Measurements from ENCODE around the gene SYNDIG1. TPM values are rescaled to one million over a fixed set of nuclear protein-coding genes. Genes with fewer than 3 reads are reported as not detected.

Gene SYNDIG1
- total RNA-seq, 1 experiment from 2014 or later = not detected

DNA sequence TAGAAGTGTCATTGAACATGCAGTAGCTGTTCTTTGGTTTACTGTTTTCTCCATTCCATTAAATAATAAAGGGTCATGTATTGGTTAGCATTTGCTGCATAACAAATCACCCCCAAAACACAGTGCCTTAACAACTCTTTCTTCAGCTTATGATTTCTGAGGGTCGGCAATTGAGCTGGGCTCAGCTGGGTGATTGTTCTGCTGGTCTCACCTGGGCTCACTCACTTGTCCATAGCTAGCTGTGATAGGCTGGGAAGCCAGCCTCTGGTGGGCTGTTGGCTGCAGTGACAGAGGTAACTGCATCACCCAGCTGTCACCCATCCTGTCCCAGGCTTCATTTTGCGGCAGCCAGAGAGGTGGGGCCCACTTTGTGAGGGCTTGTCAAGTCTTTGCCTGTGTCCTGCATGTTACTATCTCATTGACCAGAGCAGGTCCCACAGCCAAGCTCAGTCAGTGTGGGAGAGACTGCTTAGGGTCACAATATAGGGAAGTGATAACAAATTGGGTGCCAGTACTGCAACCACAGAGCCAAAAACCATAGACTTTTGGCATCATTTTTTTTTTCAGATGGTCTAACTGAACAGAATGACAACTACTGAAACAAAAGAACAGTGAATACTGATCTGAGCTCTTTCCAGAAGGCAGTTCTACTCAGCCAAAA, 76.9 kb downstream of the SYNDIG1 start:
- Histone ChIP-seq H3K27me3 (ENCODE audit: low read length) (no peaks in the 10 kb centered on the region), H3K4me3 (ENCODE audit: low read length) (no peak overlapping the region), H3K36me3 (ENCODE audit: insufficient read depth, low read length) (no peaks in the 10 kb centered on the region), H3K79me2 (ENCODE audit: low read length) (no peaks in the 10 kb centered on the region), H3K27ac (ENCODE audit: low read length) (no peak overlapping the region), H3K4me1 (ENCODE audit: low read length) (no peaks in the 10 kb centered on the region), H3K9ac (ENCODE audit: low read length) (no peak overlapping the region), H3K9me3 (ENCODE audit: low read length) (no peaks in the 10 kb centered on the region), H4K20me1 (ENCODE audit: insufficient read depth, low read depth, low read length) (0 out of 2 replicates have a peak, but pooled peaks cover 5% of the 10 kb centered on the region), H2AFZ (ENCODE audit: low read length) (no peak overlapping the region), H3K4me2 (ENCODE audit: low read depth, low read length, poor library complexity, severe bottlenecking) (no peak overlapping the region), H3K9me2 (replicated peaks; ENCODE audit: insufficient read depth, low read length) (no peaks in the 10 kb centered on the region)
- no peak for DNase-seq

- Histone ChIP-seq H3K9ac (ENCODE audit: low read length) (no peak overlapping the region), H3K36me3 (ENCODE audit: insufficient read depth, low read length) (no peaks in the 10 kb centered on the region), H3K79me2 (ENCODE audit: low read length) (no peaks in the 10 kb centered on the region), H4K20me1 (ENCODE audit: insufficient read depth, low read depth, low read length) (0 out of 2 replicates have a peak, but pooled peaks cover 5% of the 10 kb centered on the region), H3K27ac (ENCODE audit: low read length) (no peak overlapping the region), H3K9me3 (ENCODE audit: low read length) (no peaks in the 10 kb centered on the region), H3K27me3 (ENCODE audit: low read length) (no peaks in the 10 kb centered on the region), H3K4me1 (ENCODE audit: low read length) (no peaks in the 10 kb centered on the region), H3K4me2 (ENCODE audit: low read depth, low read length, poor library complexity, severe bottlenecking) (no peak overlapping the region), H3K4me3 (ENCODE audit: low read length) (no peak overlapping the region), H2AFZ (ENCODE audit: low read length) (no peak overlapping the region), H3K9me2 (replicated peaks; ENCODE audit: insufficient read depth, low read length) (no peaks in the 10 kb centered on the region)
- no peak for DNase-seq
Observed at GRCh38 chr20:24547967-24548366, 78.5 kb downstream of the SYNDIG1 start.

GRCh38 chr20:24559114-24559732, 89.8 kb downstream of the SYNDIG1 start:
- Histone ChIP-seq H3K4me1 (ENCODE audit: low read length) (no peaks in the 10 kb centered on the region), H3K4me3 (ENCODE audit: low read length) (no peak overlapping the region), H3K9me2 (replicated peaks; ENCODE audit: insufficient read depth, low read length) (no peaks in the 10 kb centered on the region), H3K4me2 (ENCODE audit: low read depth, low read length, poor library complexity, severe bottlenecking) (no peak overlapping the region), H3K36me3 (ENCODE audit: insufficient read depth, low read length) (no peaks in the 10 kb centered on the region), H3K27ac (ENCODE audit: low read length) (no peak overlapping the region), H3K9me3 (ENCODE audit: low read length) (peaks cover 7% of the 10 kb centered on the region; the same call in 1 of the 2 replicates), H3K27me3 (ENCODE audit: low read length) (no peaks in the 10 kb centered on the region), H3K79me2 (ENCODE audit: low read length) (no peaks in the 10 kb centered on the region), H4K20me1 (ENCODE audit: insufficient read depth, low read depth, low read length) (no peaks in the 10 kb centered on the region), H3K9ac (ENCODE audit: low read length) (no peak overlapping the region), H2AFZ (ENCODE audit: low read length) (no peak overlapping the region)
- DNase-seq = no peak

DNA sequence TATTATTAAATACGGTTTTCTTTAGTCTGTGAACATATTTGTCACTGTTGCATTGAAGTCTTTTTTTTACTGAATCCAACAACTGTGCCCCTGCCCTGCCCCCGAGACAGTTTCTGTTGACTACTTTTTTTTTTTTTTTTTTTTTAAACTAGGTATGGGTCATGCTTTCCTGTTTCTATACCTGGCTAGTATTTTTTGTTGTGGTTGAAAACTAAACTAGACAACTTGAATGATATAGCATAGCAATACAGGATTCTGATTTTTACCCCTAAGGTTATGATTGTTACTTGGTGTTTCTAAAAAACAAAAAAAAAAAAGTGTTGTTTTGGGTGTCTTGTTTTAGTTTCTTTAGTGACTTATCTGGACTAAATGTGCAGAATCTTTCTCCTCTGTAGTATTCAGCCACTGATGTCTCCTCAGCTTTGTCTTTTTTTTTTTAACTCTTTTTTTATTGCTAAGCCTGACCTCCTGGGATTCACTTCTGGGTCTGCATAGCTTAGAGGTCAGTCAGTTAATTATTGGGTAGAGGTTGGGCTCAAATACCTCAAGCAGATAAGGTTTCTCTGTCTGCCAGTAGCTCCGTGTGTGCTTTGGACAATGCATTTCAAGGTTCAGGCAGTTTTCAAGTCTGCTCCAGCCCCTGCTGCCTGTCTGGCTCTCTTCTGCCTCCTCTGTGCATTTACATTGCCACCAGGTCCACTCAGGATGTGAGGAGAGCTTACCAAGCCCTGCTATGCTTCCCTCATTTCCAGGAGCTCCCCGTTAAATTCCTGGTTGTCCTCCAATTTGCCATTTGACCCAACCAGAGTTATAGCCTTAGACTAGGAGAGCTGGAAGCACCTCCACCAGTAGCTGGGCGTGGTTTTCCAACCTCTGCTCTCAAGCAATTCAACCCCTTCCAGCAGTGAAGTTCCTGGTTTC, 91.4 kb downstream of the SYNDIG1 start:
- 0 out of 2 replicates have a peak, but pooled peaks cover 3% of the 10 kb centered on the region for H3K27me3 ChIP-seq (ENCODE audit: low read length)
- no peak overlapping the region for H3K27ac ChIP-seq (ENCODE audit: low read length)
- H3K79me2 ChIP-seq (ENCODE audit: low read length) = no peaks in the 10 kb centered on the region
- no peak overlapping the region for H2AFZ ChIP-seq (ENCODE audit: low read length)
- H3K4me2 ChIP-seq (ENCODE audit: low read depth, low read length, poor library complexity, severe bottlenecking) = no peak overlapping the region
- H3K9me2 ChIP-seq (replicated peaks; ENCODE audit: insufficient read depth, low read length) = no peaks in the 10 kb centered on the region
- no peak overlapping the region for H3K9ac ChIP-seq (ENCODE audit: low read length)
- H3K4me1 ChIP-seq (ENCODE audit: low read length) = no peaks in the 10 kb centered on the region
- no peaks in the 10 kb centered on the region for H4K20me1 ChIP-seq (ENCODE audit: insufficient read depth, low read depth, low read length)
- H3K4me3 ChIP-seq (ENCODE audit: low read length) = no peak overlapping the region
- H3K9me3 ChIP-seq (ENCODE audit: low read length) = peaks cover 7% of the 10 kb centered on the region; the same call in 1 of the 2 replicates
- H3K36me3 ChIP-seq (ENCODE audit: insufficient read depth, low read length) = no peaks in the 10 kb centered on the region
- no peak for DNase-seq

DNA sequence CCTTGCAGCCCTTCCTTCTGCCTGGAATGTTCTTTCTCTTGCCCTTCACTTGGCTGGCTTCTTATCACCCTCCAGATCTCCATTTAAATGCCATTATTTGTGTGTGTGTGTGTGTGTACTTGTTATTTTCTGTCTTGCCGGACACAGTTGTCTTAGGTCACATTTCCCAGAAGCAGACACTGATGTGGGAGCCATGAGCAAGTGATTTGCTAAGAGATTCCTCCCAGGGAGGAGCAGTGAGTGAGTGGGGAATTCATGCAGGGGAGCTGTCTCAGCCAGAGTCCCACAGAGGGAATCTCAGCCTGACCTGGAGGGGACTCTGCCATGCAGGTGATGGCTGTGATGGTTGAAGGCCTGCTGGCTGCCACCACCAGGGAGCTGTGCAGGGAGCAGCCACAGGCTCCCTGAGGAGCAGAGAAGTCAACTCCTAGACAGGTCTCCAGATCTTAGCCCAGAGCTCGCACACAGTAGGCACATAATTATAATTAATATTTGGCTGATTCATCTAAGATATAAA, 96.5 kb downstream of the SYNDIG1 start:
- Histone ChIP-seq H3K9me3 (ENCODE audit: low read length) (peaks cover 7% of the 10 kb centered on the region; the same call in 1 of the 2 replicates), H3K79me2 (ENCODE audit: low read length) (no peaks in the 10 kb centered on the region), H3K27me3 (ENCODE audit: low read length) (0 out of 2 replicates have a peak, but pooled peaks cover 4% of the 10 kb centered on the region), H3K4me3 (ENCODE audit: low read length) (no peak overlapping the region), H3K4me1 (ENCODE audit: low read length) (no peaks in the 10 kb centered on the region), H4K20me1 (ENCODE audit: insufficient read depth, low read depth, low read length) (no peaks in the 10 kb centered on the region), H3K27ac (ENCODE audit: low read length) (no peak overlapping the region), H3K9ac (ENCODE audit: low read length) (no peak overlapping the region), H3K36me3 (ENCODE audit: insufficient read depth, low read length) (no peaks in the 10 kb centered on the region), H2AFZ (ENCODE audit: low read length) (no peak overlapping the region), H3K9me2 (replicated peaks; ENCODE audit: insufficient read depth, low read length) (no peaks in the 10 kb centered on the region), H3K4me2 (ENCODE audit: low read depth, low read length, poor library complexity, severe bottlenecking) (no peak overlapping the region)
- no peak for DNase-seq

GRCh38 chr20:24566656-24567055, 97.2 kb downstream of the SYNDIG1 start:
- no peaks in the 10 kb centered on the region for H3K9me2 ChIP-seq (replicated peaks; ENCODE audit: insufficient read depth, low read length)
- H4K20me1 ChIP-seq (ENCODE audit: insufficient read depth, low read depth, low read length) = no peaks in the 10 kb centered on the region
- H3K27ac ChIP-seq (ENCODE audit: low read length) = no peak overlapping the region
- no peak overlapping the region for H2AFZ ChIP-seq (ENCODE audit: low read length)
- no peak overlapping the region for H3K4me2 ChIP-seq (ENCODE audit: low read depth, low read length, poor library complexity, severe bottlenecking)
- 0 out of 2 replicates have a peak, but pooled peaks cover 4% of the 10 kb centered on the region for H3K27me3 ChIP-seq (ENCODE audit: low read length)
- H3K36me3 ChIP-seq (ENCODE audit: insufficient read depth, low read length) = no peaks in the 10 kb centered on the region
- H3K9ac ChIP-seq (ENCODE audit: low read length) = no peak overlapping the region
- peaks cover 6% of the 10 kb centered on the region for H3K4me1 ChIP-seq (ENCODE audit: low read length)
- H3K79me2 ChIP-seq (ENCODE audit: low read length) = no peaks in the 10 kb centered on the region
- no peak for DNase-seq
- peaks cover 7% of the 10 kb centered on the region; the same call in 1 of the 2 replicates for H3K9me3 ChIP-seq (ENCODE audit: low read length)
- no peak overlapping the region for H3K4me3 ChIP-seq (ENCODE audit: low read length)

DNA sequence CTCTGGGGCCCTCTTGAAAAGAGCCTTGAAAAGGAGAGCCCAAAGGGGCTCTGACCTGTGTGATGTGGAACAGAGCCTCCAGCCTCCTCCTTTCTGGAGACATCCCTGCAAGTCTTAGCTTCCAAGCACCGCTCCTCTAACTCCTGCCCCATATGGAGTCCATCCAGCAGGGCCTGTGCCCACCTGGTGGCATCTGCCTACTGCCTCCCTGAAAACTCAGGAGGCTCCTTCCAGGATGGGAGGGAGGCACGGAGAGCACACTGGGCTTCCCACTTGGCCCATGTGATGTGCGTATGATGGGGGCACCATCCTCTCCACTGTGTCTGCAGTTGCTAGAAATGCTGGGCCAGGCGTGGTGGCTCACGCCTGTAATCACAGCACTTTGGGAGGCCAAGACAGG, 98.1 kb downstream of the SYNDIG1 start:
- no peak overlapping the region for H3K4me3 ChIP-seq (ENCODE audit: low read length)
- no peak overlapping the region for H3K27ac ChIP-seq (ENCODE audit: low read length)
- no peaks in the 10 kb centered on the region for H3K9me2 ChIP-seq (replicated peaks; ENCODE audit: insufficient read depth, low read length)
- no peak overlapping the region for H3K4me2 ChIP-seq (ENCODE audit: low read depth, low read length, poor library complexity, severe bottlenecking)
- H3K79me2 ChIP-seq (ENCODE audit: low read length) = no peaks in the 10 kb centered on the region
- H3K9ac ChIP-seq (ENCODE audit: low read length) = no peak overlapping the region
- DNase-seq = no peak
- no peak overlapping the region for H2AFZ ChIP-seq (ENCODE audit: low read length)
- H3K9me3 ChIP-seq (ENCODE audit: low read length) = peaks cover 7% of the 10 kb centered on the region; the same call in 1 of the 2 replicates
- peaks cover 10% of the 10 kb centered on the region for H3K4me1 ChIP-seq (ENCODE audit: low read length)
- no peaks in the 10 kb centered on the region for H4K20me1 ChIP-seq (ENCODE audit: insufficient read depth, low read depth, low read length)
- 0 out of 2 replicates have a peak, but pooled peaks cover 4% of the 10 kb centered on the region for H3K27me3 ChIP-seq (ENCODE audit: low read length)
- H3K36me3 ChIP-seq (ENCODE audit: insufficient read depth, low read length) = no peaks in the 10 kb centered on the region
